H1 (cell line): ENCODE results near the gene CD81. TPM values are rescaled to one million over a fixed set of nuclear protein-coding genes. Genes with fewer than 3 reads are reported as not detected.

Experiments used
- HDAC2 ChIP-seq, 2 experiments: fragments of 300-600 bp in 1 of 2; sonication (generic) in 1 of 2; IDR thresholded peaks; 2 replicates each; pipeline ENCODE4 v1.6.1; 2011 to 2012; ENCODE audit warnings: low read depth in 2 of 2, low read length in 2 of 2, mild to moderate bottlenecking in 2 of 2, moderate library complexity in 2 of 2, borderline replicate concordance in 1 of 2, inconsistent platforms in 1 of 2
- PHF8 ChIP-seq: fragments of 200-600 bp; sonication (generic); conservative IDR thresholded peaks from 2 replicates; pipeline ENCODE4 v1.7.1; 2012; ENCODE audit warnings: low read depth, mild to moderate bottlenecking, inconsistent platforms, low read length, moderate library complexity
- POU5F1 ChIP-seq: IDR thresholded peaks from 2 replicates; pipeline ENCODE4 v1.6.1; 2011; ENCODE audit warnings: low read depth, mild to moderate bottlenecking, low read length, moderate library complexity
- polyA plus RNA-seq, 7 experiments: library from polyadenylated mRNA; depleted of rRNA in 3 of 7; stranded (reverse) in 5 of 7; unstranded in 2 of 7; fragments of >200 nt in 5 of 7; fragments of 200-250 nt in 2 of 7; gene quantifications; 1 replicate in 5 of 7; 2 replicates in 1 of 7; 4 replicates in 1 of 7; pipeline versions ENCODE4 v1.2.1 to v1.2.3, GENCODE V29; 2011 to 2013; ENCODE audit warnings: missing spikeins in 2 of 7, mixed read lengths in 2 of 7
- total RNA-seq: library from RNA; stranded (reverse); fragmentation: NEBNext Ultra II Directional; extraction: Animal tissue kit (Norgen Biotek cat#: 25700); gene quantifications from 2 replicates; pipeline ENCODE4 v1.2.1, GENCODE V29; 2021

The CD81 gene
- total and polyA plus RNA-seq, 2 of the 8 experiments (the other 6 are each of a cell fraction or from before 2014, with no cell fraction given), result 238 to 309 TPM

- TF ChIP-seq HDAC2 (IDR thresholded peaks at IDR 0.05; ENCODE audit: borderline replicate concordance in 1 of 2, low read depth in 2 of 2, low read length in 2 of 2), result no peak
- TF ChIP-seq PHF8, result no peak
- TF ChIP-seq POU5F1, result no peak
These were observed 10.8 kb upstream of the CD81 start (continued) for GRCh38 chr11:2366276-2366675.
